Activated B cell treated with CpG ODN at 0.5 μM for 24 hours (primary cell): ENCODE data around the gene TNPO1. TPM values are rescaled to one million over a fixed set of nuclear protein-coding genes. Genes with fewer than 3 reads are reported as not detected.
A peak's percentile ranks its signal among the peaks of the same experiment; 100 is the strongest.

ENCODE experiments used
- ATAC-seq: fragments of 200-7000 bp; cut with Tn5 transposase; one replicate; pipeline ENCODE4 v1.10.0; 2021; ENCODE audit warnings: low read depth, mild to moderate bottlenecking, moderate library complexity
- CTCF ChIA-PET: fragments of 350-600 bp; sonication (Branson Sonifier 250); formaldehyde crosslinking; loops from one replicate; lab custom pipeline; 2021; ENCODE audit warnings: antibody characterized with exemption; lab: Charles Lee
- POLR2A ChIA-PET: fragments of 350-600 bp; sonication (Branson Sonifier 250); formaldehyde crosslinking; loops from one replicate; lab custom pipeline; 2021; ENCODE audit warnings: antibody characterized with exemption; lab: Charles Lee
- DNase-seq: peaks from one replicate; pipeline ENCODE4 v3.0.0; 2022
- H3K27ac Mint-ChIP-seq: one replicate; pipeline ENCODE4 v1.8.0; 2020; ENCODE audit warnings: mixed read lengths
- H3K27me3 Mint-ChIP-seq: one replicate; pipeline ENCODE4 v1.8.0; 2021; ENCODE audit warnings: mixed read lengths
- H3K36me3 Mint-ChIP-seq: one replicate; pipeline ENCODE4 v1.8.0; 2021; ENCODE audit warnings: low read depth, mixed read lengths
- H3K4me1 Mint-ChIP-seq: one replicate; pipeline ENCODE4 v1.8.0; 2021; ENCODE audit warnings: mixed read lengths
- H3K4me3 Mint-ChIP-seq: one replicate; pipeline ENCODE4 v1.8.0; 2020; ENCODE audit warnings: mild to moderate bottlenecking, mixed read lengths
- H3K9me3 Mint-ChIP-seq: one replicate; pipeline ENCODE4 v1.8.0; 2020; ENCODE audit warnings: mixed read lengths
- intact Hi-C: fragments of 100-400 bp; cut with micrococcal nuclease; formaldehyde crosslinking; loops from one replicate; pipeline ENCODE4 v1.15.1; 2024
- total RNA-seq: library from RNA; stranded (reverse); gene quantifications from 2 replicates; pipeline ENCODE4 v1.2.3, GENCODE V29; 2022
- TF ChIP-seq, protein P1 (sequence below): fragments of 200-600 bp; IDR thresholded peaks from one replicate; pipeline ENCODE4 v1.8.0; 2022; ENCODE audit warnings: antibody characterized with exemption, mild to moderate bottlenecking

Gene TNPO1
- total RNA-seq, 1 donor from 2014 or later, result 109 TPM

DNA sequence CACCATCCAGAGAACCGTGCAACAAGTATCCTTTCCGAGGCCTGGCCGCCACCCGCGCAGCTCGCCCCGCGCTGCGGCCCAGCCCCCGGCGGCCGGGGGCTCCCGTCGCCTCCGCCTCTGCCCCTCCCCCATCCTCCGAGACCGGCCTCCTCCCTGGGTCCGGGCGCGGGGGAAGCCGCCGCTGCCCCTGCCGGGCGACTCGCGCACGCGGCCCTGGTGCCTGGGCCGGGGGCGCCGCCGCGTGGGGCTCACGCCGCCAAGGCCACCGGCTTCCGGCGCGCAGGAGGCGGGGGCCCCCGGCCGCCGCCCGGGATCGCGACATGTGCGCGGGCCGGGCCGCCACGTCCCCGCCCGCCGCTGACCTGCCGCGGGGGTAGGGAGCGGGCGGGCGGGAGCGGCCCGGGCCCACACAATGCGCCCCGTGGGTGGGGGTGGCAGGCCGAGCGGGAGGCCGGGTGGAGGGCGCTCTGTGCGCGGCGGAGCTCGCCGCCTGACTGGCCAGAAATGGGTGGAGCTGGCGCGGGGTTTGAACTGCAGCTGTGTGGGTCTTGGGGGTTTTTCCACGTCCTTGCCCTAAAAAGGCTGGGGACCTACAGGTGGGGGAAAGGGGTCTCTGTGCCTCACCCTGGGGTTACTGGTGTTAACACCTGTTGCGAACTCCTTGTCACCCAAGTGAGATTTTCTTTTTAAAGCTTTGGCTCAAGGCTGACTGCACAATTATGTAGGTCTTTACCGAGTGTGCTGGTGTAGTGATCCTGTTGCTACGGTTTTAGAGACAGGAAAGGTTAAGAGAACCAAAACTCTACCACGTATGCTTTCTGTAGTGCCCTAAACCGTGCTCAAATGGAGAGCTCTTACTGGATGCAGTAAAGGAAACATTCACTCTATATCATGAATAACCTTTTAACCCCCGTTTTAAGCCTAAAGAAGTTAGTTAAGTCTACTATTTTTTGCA, 32.3 kb downstream of the TNPO1 start:
- ATAC-seq (peak; percentile 66), DNase-seq (peak; percentile 69)
- Mint-ChIP-seq H3K27ac (peak overlapping the region; percentile 96), H3K36me3 (peaks cover 36% of the 10 kb centered on the region), H3K4me3 (peak overlapping the region; percentile 96), H3K27me3 (no peaks in the 10 kb centered on the region), H3K4me1 (peaks cover 62% of the 10 kb centered on the region), H3K9me3 (no peaks in the 10 kb centered on the region)
- TF ChIP-seq, protein P1, sequence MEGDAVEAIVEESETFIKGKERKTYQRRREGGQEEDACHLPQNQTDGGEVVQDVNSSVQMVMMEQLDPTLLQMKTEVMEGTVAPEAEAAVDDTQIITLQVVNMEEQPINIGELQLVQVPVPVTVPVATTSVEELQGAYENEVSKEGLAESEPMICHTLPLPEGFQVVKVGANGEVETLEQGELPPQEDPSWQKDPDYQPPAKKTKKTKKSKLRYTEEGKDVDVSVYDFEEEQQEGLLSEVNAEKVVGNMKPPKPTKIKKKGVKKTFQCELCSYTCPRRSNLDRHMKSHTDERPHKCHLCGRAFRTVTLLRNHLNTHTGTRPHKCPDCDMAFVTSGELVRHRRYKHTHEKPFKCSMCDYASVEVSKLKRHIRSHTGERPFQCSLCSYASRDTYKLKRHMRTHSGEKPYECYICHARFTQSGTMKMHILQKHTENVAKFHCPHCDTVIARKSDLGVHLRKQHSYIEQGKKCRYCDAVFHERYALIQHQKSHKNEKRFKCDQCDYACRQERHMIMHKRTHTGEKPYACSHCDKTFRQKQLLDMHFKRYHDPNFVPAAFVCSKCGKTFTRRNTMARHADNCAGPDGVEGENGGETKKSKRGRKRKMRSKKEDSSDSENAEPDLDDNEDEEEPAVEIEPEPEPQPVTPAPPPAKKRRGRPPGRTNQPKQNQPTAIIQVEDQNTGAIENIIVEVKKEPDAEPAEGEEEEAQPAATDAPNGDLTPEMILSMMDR, result no peak
- POLR2A ChIA-PET, result interaction anchor here (0.5 to 3.7 kb wide), 14 partner anchors 9 to 544 kb away, joined by 3 to 64 read pairs (median 4); partner anchors contain the start of genes FCHO2, MRPS27, PTCD2 and TNPO1
- intact Hi-C loops, result loop anchor here (1.0 to 10.0 kb wide), 6 partner anchors 32 to 541 kb away; partner anchors contain the start of genes MRPS27, PTCD2 and TNPO1
- CTCF ChIA-PET, result interaction anchor here (0.6 to 4.1 kb wide), 5 partner anchors 8 to 1195 kb away, joined by 3 to 22 read pairs (median 3); partner anchors contain the start of gene TNPO1

DNA sequence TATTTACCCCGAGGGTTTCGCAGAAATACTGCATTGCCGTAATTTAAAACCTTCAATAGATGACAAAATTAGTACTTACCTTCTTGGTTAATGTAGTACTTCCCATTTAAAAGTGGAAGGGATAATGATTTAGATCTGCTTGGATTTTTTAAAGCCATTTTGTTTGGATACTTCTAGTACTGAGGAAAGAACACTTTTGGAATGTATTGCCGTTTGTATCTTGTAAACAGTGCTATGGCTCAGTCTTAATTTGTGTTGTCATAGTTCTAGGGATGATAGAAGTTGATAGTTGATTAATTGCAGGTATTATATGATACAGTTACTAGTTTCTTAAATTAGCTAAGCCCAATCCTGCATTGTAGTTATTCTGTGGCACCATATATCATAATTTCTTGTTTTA, 33.1 kb downstream of the TNPO1 start:
- Mint-ChIP-seq H3K9me3 (no peaks in the 10 kb centered on the region), H3K27ac (peak overlapping the region; percentile 92), H3K27me3 (no peaks in the 10 kb centered on the region), H3K4me1 (peaks cover 61% of the 10 kb centered on the region), H3K36me3 (peaks cover 41% of the 10 kb centered on the region), H3K4me3 (peak overlapping the region; percentile 95)
- intact Hi-C loops, result loop anchor here (2.0 to 10.0 kb wide), 3 partner anchors 105 to 542 kb away; no protein-coding TSS in a partner anchor
- no peak for DNase-seq
- TF ChIP-seq, protein P1, result no peak
- ChIA-PET CTCF (interaction anchor here (0.6 to 4.1 kb wide), 4 partner anchors 23 to 1196 kb away, joined by 3 to 22 read pairs (median 6); partner anchors contain the start of gene TNPO1), POLR2A (interaction anchor here (0.6 to 3.7 kb wide), 9 partner anchors 8 to 544 kb away, joined by 3 to 64 read pairs (median 4); partner anchors contain the start of genes MRPS27, PTCD2 and TNPO1)
- no peak for ATAC-seq

DNA sequence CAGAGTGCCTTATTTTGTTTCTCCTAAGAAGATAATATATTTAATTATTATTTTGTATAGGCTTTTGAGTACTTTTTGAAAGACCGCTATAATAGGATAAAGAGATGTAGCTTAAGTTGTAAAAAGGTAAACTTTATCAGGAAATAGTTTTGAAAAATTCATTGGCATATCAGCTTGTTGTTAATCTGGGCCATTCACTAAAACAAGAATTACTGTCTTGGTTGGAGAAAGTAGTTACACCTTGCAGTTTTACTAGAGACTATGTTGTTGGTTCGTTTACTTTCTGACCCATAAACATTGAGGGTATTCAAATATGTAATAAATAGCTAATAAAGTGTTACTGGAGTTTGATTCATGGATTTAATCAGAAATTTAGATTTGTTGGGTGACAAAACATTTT, 33.7 kb downstream of the TNPO1 start:
- H3K4me1 Mint-ChIP-seq, result peaks cover 58% of the 10 kb centered on the region
- no peak for DNase-seq
- H3K27me3 Mint-ChIP-seq, result no peaks in the 10 kb centered on the region
- TF ChIP-seq, protein P1, result no peak
- ChIA-PET CTCF (interaction anchor here (0.6 to 4.1 kb wide), 3 partner anchors 24 to 239 kb away, joined by 3 to 22 read pairs (median 8); partner anchors contain the start of gene TNPO1), POLR2A (interaction anchor here (3.7 kb wide), 1 partner anchor 33 kb away, joined by 64 read pairs; the partner anchor contains the start of gene TNPO1)
- intact Hi-C loops, result no loop called here
- peak overlapping the region; percentile 59 for H3K4me3 Mint-ChIP-seq
- peaks cover 46% of the 10 kb centered on the region for H3K36me3 Mint-ChIP-seq
- no peaks in the 10 kb centered on the region for H3K9me3 Mint-ChIP-seq
- ATAC-seq, result no peak
- H3K27ac Mint-ChIP-seq, result peak overlapping the region; percentile 92

DNA sequence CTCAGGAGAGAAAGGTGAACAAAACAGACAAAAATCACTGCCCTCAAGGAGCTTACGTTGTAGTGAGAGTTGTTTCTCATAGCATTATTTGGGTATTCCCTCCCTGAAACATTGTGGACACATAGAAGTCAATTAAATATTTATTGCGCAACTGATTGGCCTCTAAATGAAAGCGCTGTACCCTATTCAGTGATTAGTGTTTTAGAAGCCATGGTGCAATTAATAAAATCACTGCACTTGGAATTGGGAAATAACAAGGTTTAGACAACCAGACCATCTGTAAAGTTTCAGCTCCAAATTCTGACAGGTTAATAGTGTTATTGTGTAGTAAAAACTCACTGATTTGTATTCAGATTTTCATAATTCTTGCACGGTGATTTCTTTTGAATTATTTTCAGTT, 35.9 kb downstream of the TNPO1 start:
- TF ChIP-seq, protein P1, result no peak
- CTCF ChIA-PET, result no interaction called here

More for the DNA sequence above, 35.9 kb downstream of the TNPO1 start:
- no peak for DNase-seq
- peaks cover 65% of the 10 kb centered on the region for H3K36me3 Mint-ChIP-seq
- H3K27ac Mint-ChIP-seq, result no peak overlapping the region
- no peaks in the 10 kb centered on the region for H3K27me3 Mint-ChIP-seq
- H3K4me1 Mint-ChIP-seq, result peaks cover 51% of the 10 kb centered on the region
- no peak for ATAC-seq
- intact Hi-C loops, result no loop called here
- no peak overlapping the region for H3K4me3 Mint-ChIP-seq
- POLR2A ChIA-PET, result no interaction called here
- H3K9me3 Mint-ChIP-seq, result no peaks in the 10 kb centered on the region
